Keratinocyte (primary cell): ENCODE results near the gene NDRG4. TPM values are rescaled to one million over a fixed set of nuclear protein-coding genes. Genes with fewer than 3 reads are reported as not detected.

Source experiments
- DNase-seq: peaks from one replicate; pipeline ENCODE4 v3.0.0-alpha.2; 2011; ENCODE audit warnings: low read depth, missing footprints, low spot score
- FAIRE-seq: peaks from 2 replicates; lab custom pipeline; 2011; peaks lifted over from hg19 to GRCh38; lab: Jason Lieb, UNC
- H2AFZ ChIP-seq: 2 replicates; pipeline ENCODE4 v1.6.0; 2012; ENCODE audit warnings: low read length, control low read depth, inconsistent platforms; ENCODE audit not compliant: control insufficient read depth
- H3K27ac ChIP-seq: 2 replicates; pipeline ENCODE4 v1.5.1; 2011; ENCODE audit warnings: low read length; ENCODE audit not compliant: control insufficient read depth, insufficient read depth
- H3K27me3 ChIP-seq: 3 replicates; pipeline ENCODE4 v1.6.0; 2011; ENCODE audit warnings: low read length; ENCODE audit not compliant: control insufficient read depth, insufficient read depth; ENCODE audit errors: extremely low read depth
- H3K36me3 ChIP-seq, 2 experiments: 2 replicates in 1 of 2; 3 replicates in 1 of 2; pipeline ENCODE4 v1.5.1; 2011; ENCODE audit warnings: low read length in 2 of 2, mild to moderate bottlenecking in 1 of 2; ENCODE audit not compliant: control insufficient read depth in 2 of 2, insufficient read depth in 2 of 2; ENCODE audit errors: extremely low read depth in 1 of 2
- H3K4me1 ChIP-seq: 3 replicates; pipeline ENCODE4 v1.5.1; 2011; ENCODE audit warnings: low read length; ENCODE audit not compliant: control insufficient read depth, insufficient read depth; ENCODE audit errors: extremely low read depth
- H3K4me2 ChIP-seq: 3 replicates; pipeline ENCODE4 v1.6.0; 2011; ENCODE audit warnings: low read depth, low read length; ENCODE audit not compliant: control insufficient read depth, insufficient read depth; ENCODE audit errors: extremely low read depth
- H3K4me3 ChIP-seq, 3 experiments: fragments of 200-600 bp in 1 of 3; sonication (generic) in 1 of 3; 2 replicates in 2 of 3; 3 replicates in 1 of 3; pipeline ENCODE4 v1.5.1; 2011 to 2016; ENCODE audit warnings: low read length in 3 of 3, mild to moderate bottlenecking in 3 of 3, control low read depth in 2 of 3, inconsistent platforms in 1 of 3, low read depth in 1 of 3, mixed read lengths in 1 of 3, mixed run types in 1 of 3, moderate library complexity in 1 of 3; ENCODE audit not compliant: control insufficient read depth in 2 of 3, insufficient read depth in 2 of 3; ENCODE audit errors: extremely low read depth in 1 of 3
- H3K79me2 ChIP-seq: 2 replicates; pipeline ENCODE4 v1.6.0; 2012; ENCODE audit warnings: low read length; ENCODE audit not compliant: control insufficient read depth, insufficient read depth
- H3K9ac ChIP-seq: 3 replicates; pipeline ENCODE4 v1.6.0; 2011; ENCODE audit warnings: low read length; ENCODE audit not compliant: control insufficient read depth, insufficient read depth; ENCODE audit errors: extremely low read depth
- H3K9me1 ChIP-seq: 3 replicates; pipeline ENCODE4 v1.6.0; 2011; ENCODE audit warnings: low read length; ENCODE audit not compliant: control insufficient read depth, insufficient read depth; ENCODE audit errors: extremely low read depth
- H3K9me3 ChIP-seq: 2 replicates; pipeline ENCODE4 v1.5.1; 2012; ENCODE audit warnings: low read depth, low read length; ENCODE audit not compliant: control insufficient read depth
- H4K20me1 ChIP-seq: 3 replicates; pipeline ENCODE4 v1.6.0; 2011; ENCODE audit warnings: low read length; ENCODE audit not compliant: control insufficient read depth, insufficient read depth; ENCODE audit errors: extremely low read depth
- CTCF ChIP-seq, 3 experiments: IDR thresholded peaks in 1 of 3; conservative IDR thresholded peaks in 1 of 3; optimal IDR thresholded peaks in 1 of 3; 2 replicates in 2 of 3; 3 replicates in 1 of 3; pipeline versions ENCODE3 to v1.5.1; 2011; ENCODE audit warnings: low read length in 3 of 3, mild to moderate bottlenecking in 3 of 3, moderate library complexity in 2 of 3, control low read depth in 1 of 3, inconsistent platforms in 1 of 3; ENCODE audit not compliant: insufficient read depth in 2 of 3; ENCODE audit errors: extremely low read depth in 1 of 3
- EZH2 ChIP-seq: IDR thresholded peaks from one replicate; pipeline ENCODE4 v1.6.1; 2012; ENCODE audit warnings: inconsistent platforms, mild to moderate bottlenecking, low read length, moderate library complexity
- dilution Hi-C: fragments of 300-500 bp; cut with MboI; formaldehyde crosslinking; loops from one replicate; pipeline ENCODE4 v1.7.0; 2020; ENCODE audit warnings: low sequenced_read_pairs; ENCODE audit not compliant: extremely low pct_ligation_motif_present
- polyA plus RNA-seq, 5 experiments: library from polyadenylated mRNA; depleted of rRNA in 3 of 5; stranded (reverse) in 3 of 5; stranded (forward) in 1 of 5; unstranded in 1 of 5; fragments of >200 nt; gene quantifications; 1 replicate in 1 of 5; 2 replicates in 3 of 5; 3 replicates in 1 of 5; pipeline versions ENCODE4 v1.2.1 to v1.2.3, GENCODE V29; 2011 to 2012; ENCODE audit warnings: missing spikeins in 2 of 5, low read depth in 1 of 5, low replicate concordance in 1 of 5

Gene NDRG4
- polyA plus RNA-seq, 1 donor (not counting 4 experiments of a cell fraction or from before 2014, with no cell fraction given), result 1.1 TPM

DNA sequence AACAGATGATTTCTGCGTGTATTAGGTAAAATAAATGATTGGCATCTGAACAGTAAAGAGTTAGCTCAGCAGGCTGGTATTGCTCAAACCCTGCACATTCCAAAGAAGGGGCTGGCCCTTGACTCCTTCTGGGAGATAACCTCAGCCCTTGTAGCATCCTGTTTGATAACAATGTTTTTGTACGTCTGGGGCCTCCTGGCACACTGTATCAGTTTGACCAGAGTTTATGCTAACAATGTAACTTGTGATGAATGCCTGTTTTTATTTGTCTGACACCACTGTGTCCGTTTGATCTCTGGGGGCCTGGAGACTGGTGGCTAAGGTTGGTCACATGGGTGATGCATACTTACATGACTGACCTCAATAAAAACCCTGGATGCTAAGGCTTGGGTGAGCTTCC lies 43.8 kb upstream of the NDRG4 start:
- H4K20me1 ChIP-seq, result no peaks in the 10 kb centered on the region
- peaks cover under 1% of the 10 kb centered on the region for H3K27me3 ChIP-seq
- no peak overlapping the region for H3K27ac ChIP-seq
- H2AFZ ChIP-seq, result no peak overlapping the region
- H3K4me2 ChIP-seq, result no peak overlapping the region
- DNase-seq (no peak), FAIRE-seq (no peak)
- dilution Hi-C loops, result loop anchor here (10.0 kb wide), 1 partner anchor 121 kb away; no protein-coding TSS in a partner anchor
- peaks cover 3% of the 10 kb centered on the region for H3K4me1 ChIP-seq
- H3K4me3 ChIP-seq, result no peak overlapping the region
- no peaks in the 10 kb centered on the region for H3K36me3 ChIP-seq
- H3K9me3 ChIP-seq, result no peaks in the 10 kb centered on the region
- H3K9me1 ChIP-seq, result no peaks in the 10 kb centered on the region
- no peak overlapping the region for H3K9ac ChIP-seq
- no peaks in the 10 kb centered on the region for H3K79me2 ChIP-seq
- no peak for TF ChIP-seq EZH2
- TF ChIP-seq CTCF (optimal IDR thresholded peaks at IDR 0.05 in 1 of 3, IDR thresholded peaks at IDR 0.05 in 1 of 3, conservative IDR thresholded peaks at IDR 0.05 in 1 of 3; ENCODE audit: extremely low read depth in 1 of 3, insufficient read depth in 2 of 3, low read length in 3 of 3), result no peak

GRCh38 chr16:58458606-58459343 lies 41.2 kb upstream of the NDRG4 start:
- FAIRE-seq, result no peak
- DNase-seq, result no peak
- H3K4me2 ChIP-seq, result no peak overlapping the region
- no peaks in the 10 kb centered on the region for H3K36me3 ChIP-seq
- TF ChIP-seq EZH2, result no peak
- no peak for TF ChIP-seq CTCF (optimal IDR thresholded peaks at IDR 0.05 in 1 of 3, IDR thresholded peaks at IDR 0.05 in 1 of 3, conservative IDR thresholded peaks at IDR 0.05 in 1 of 3; ENCODE audit: extremely low read depth in 1 of 3, insufficient read depth in 2 of 3, low read length in 3 of 3)
- no peak overlapping the region for H3K4me3 ChIP-seq
- H2AFZ ChIP-seq, result no peak overlapping the region
- H3K79me2 ChIP-seq, result no peaks in the 10 kb centered on the region
- no peak overlapping the region for H3K27ac ChIP-seq
- peaks cover 12% of the 10 kb centered on the region for H3K27me3 ChIP-seq
- dilution Hi-C loops, result loop anchor here (10.0 kb wide), 1 partner anchor 124 kb away; no protein-coding TSS in a partner anchor
- H3K9me1 ChIP-seq, result no peaks in the 10 kb centered on the region
- H3K9me3 ChIP-seq, result no peaks in the 10 kb centered on the region
- H3K9ac ChIP-seq, result no peak overlapping the region
- H3K4me1 ChIP-seq, result peaks cover 3% of the 10 kb centered on the region
- no peaks in the 10 kb centered on the region for H4K20me1 ChIP-seq
